Measurements from ENCODE around the gene NAP1L4.

Gene NAP1L4

DNA sequence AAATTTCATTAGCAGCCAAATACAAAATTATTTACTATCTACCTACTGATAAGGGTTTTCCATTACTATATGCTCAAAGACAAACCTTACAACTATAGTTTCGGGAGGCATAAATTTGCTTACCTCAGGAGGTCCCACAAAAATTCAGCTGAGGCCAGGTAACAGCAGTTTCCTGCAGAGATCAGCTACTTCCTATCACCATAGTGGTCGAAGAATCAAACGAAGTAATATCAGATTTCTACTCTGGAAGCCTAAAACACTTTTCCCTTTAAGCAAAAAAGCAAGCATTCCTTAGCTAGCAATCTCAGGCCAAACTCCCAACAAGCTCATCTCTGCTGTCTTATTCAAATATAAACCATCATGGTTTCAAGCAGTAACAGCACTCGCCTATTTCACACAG is 3.1 kb downstream of the NAP1L4 start:
- H3K4me3 ChIP-seq (ENCODE audit: low read depth, low read length) = peak overlapping the region; percentile 72
- TF ChIP-seq, protein P1, sequence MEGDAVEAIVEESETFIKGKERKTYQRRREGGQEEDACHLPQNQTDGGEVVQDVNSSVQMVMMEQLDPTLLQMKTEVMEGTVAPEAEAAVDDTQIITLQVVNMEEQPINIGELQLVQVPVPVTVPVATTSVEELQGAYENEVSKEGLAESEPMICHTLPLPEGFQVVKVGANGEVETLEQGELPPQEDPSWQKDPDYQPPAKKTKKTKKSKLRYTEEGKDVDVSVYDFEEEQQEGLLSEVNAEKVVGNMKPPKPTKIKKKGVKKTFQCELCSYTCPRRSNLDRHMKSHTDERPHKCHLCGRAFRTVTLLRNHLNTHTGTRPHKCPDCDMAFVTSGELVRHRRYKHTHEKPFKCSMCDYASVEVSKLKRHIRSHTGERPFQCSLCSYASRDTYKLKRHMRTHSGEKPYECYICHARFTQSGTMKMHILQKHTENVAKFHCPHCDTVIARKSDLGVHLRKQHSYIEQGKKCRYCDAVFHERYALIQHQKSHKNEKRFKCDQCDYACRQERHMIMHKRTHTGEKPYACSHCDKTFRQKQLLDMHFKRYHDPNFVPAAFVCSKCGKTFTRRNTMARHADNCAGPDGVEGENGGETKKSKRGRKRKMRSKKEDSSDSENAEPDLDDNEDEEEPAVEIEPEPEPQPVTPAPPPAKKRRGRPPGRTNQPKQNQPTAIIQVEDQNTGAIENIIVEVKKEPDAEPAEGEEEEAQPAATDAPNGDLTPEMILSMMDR (IDR thresholded peaks at IDR 0.05; ENCODE audit: insufficient read depth, low read depth, low read length, missing control alignments) = no peak
- peak; percentile 32 for DNase-seq (ENCODE audit: low read depth)

- TF ChIP-seq, protein P1 (IDR thresholded peaks at IDR 0.05; ENCODE audit: insufficient read depth, low read depth, low read length, missing control alignments) = no peak
- DNase-seq (ENCODE audit: low read depth) = peak; percentile 15
- peak overlapping the region; percentile 72 for H3K4me3 ChIP-seq (ENCODE audit: low read depth, low read length)
These were observed 4.0 kb downstream of the NAP1L4 start for GRCh38 chr11:2987881-2988861.

GRCh38 chr11:2983908-2984307 is 8.2 kb downstream of the NAP1L4 start:
- no peak for DNase-seq (ENCODE audit: low read depth)
- TF ChIP-seq, protein P1 (IDR thresholded peaks at IDR 0.05; ENCODE audit: insufficient read depth, low read depth, low read length, missing control alignments) = no peak
- no peak overlapping the region for H3K4me3 ChIP-seq (ENCODE audit: low read depth, low read length)

DNA sequence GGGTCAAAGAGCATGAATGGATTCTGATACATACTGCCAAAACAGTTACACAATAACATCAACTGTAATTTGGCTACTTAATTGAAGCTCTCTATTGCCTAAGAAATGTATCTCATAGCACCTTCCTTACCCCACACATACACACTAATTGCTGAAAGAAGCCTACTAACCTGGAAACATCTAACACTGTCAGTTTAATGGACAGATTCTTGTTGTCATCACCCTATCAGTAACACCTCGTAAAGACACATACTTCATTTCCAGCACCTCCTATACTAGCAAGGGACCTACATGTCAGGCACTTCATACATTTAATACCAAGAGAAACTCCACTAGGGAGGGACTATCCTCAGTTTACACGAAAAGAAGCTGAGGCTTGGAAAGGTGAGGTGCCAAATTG is 9.9 kb downstream of the NAP1L4 start:
- no peak overlapping the region for H3K4me3 ChIP-seq (ENCODE audit: low read depth, low read length)
- TF ChIP-seq, protein P1 (IDR thresholded peaks at IDR 0.05; ENCODE audit: insufficient read depth, low read depth, low read length, missing control alignments) = no peak
- DNase-seq (ENCODE audit: low read depth) = no peak

DNA sequence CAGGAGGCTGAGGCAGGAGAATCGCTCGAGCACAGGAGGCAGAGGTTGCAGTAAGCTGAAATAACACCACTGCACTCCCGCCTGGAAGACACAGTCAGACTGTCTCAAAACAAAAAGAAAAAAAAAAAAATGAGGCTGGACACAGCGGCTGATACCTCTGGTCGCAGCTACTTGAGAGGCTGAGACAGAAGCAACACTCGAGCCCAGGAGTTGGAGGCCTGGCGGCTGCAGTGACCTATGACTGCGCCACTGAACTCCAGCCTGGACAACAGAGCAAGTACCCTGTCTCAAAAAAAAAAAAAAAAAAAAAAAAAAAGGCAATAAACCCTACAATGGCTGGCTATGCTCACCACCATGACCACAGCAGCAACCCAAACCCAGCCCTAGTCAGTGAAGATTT is 11.0 kb downstream of the NAP1L4 start:
- no peak for DNase-seq (ENCODE audit: low read depth)
- H3K4me3 ChIP-seq (ENCODE audit: low read depth, low read length) = no peak overlapping the region
- TF ChIP-seq, protein P1 (IDR thresholded peaks at IDR 0.05; ENCODE audit: insufficient read depth, low read depth, low read length, missing control alignments) = no peak

- H3K4me3 ChIP-seq (ENCODE audit: low read depth, low read length) = no peak overlapping the region
- no peak for DNase-seq (ENCODE audit: low read depth)
- TF ChIP-seq, protein P1 (IDR thresholded peaks at IDR 0.05; ENCODE audit: insufficient read depth, low read depth, low read length, missing control alignments) = no peak
These were observed 11.8 kb downstream of the NAP1L4 start for GRCh38 chr11:2980168-2980840.
